DMS 273 (cell line): ENCODE data around the gene DTNBP1.

Experiments
- DNase-seq: peaks from one replicate; lab custom pipeline; 2025; ENCODE audit not compliant: unreplicated experiment; lab: John Stamatoyannopoulos, UW

Gene DTNBP1

DNA sequence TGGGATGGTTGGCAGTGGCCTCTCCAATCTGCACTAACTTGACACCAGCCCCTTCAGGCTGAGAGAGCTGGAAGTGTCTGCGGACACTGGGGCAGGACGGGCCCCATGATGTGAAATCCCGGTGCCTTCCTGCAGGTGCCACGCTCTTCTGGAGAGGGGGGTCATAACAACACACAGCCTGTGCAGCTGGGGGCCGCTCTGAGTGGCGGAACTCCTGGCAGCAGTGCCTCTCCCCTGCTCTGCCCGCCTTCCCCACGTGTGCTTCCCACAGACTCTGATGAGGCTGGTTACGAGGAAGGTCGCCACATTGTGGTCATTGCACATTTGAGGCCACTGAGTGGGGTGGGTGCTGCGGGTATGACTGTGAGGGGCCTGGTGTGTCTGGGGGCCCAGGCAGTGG is 145.2 kb downstream of the DTNBP1 start:
- no peak for DNase-seq

DNA sequence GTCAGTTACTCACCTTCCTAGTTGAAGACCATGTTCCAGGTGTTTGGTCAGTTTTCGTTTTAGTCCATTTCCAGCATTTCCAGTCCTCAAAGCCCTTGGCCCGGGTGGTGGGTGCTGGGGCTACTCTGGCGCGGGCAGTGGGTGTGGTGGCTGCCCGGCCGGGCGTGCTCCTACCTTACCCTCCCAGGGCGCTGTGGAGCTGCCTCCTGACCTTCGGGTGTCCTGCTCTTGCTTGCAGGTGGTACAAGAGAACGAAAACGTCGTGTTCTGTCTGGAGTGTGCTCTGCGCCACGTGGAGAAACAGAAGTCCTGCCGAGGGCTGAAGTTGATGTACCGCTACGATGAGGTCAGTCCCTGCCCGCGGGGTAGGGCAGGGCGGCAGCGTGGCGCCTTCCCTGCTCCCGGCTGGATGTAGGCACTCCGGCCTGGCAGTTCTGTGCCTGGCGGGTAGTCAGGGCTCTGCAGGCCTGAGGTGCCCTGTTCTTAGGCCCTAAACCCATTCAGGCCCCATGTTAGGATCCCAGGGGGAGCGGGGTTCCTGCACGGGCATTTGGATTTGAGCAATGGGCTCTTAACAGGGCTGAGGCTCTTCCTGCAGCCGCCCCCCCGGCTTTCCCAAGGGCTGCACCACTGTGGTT is 145.8 kb downstream of the DTNBP1 start:
- DNase-seq = no peak

DNA sequence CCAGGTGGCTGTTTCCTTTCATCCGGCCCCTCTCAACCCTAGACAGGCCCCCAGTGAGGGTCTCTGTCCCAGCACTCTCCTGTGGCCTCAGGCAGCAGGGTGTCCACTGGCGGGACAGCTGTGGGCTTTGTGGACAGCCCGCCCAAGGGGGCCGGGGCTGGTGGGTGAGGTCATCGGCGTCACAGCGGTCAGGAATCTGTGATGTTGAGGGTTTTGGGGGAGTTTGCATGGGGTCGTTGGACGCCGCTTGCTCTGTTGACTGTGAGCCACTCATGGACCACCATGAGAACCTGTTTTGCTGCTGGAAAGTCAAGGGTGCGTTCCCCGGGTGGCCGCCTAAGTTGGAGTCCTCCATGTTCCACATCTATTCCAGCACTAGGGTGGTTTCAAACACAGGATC is 146.4 kb downstream of the DTNBP1 start:
- DNase-seq = no peak

DNA sequence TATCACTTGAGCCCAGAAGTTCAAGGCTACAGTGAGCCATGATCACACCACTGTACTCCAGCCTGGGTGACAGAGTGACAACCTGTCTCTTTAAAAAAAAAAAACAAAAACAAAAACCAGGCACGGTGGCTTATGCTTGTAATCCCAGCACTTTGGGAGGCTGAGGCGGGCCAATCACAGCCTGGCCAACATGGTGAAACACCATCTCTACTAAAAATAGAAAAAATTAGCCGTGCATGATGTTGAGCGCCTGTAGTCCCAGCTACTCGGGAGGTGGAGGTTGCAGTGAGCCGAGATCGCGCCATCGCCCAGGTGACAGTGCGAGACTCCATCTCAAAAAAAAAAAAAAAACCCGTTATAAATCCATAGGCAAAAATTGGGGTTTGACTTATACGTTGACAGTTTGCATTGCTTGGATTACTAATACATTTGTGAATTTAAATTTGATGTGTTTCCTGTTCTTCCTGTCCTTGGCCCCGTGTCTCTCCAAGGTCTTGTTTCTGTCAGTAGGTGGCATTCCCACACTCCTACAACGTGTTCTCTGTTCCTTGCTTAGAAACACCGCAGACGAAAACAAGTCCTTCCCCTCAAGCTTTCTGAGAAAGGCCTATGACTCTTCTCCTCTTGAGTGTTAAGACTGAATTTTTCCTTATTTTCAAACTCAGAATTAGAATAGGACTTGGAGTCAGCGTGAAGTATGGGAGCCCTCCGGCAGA is 147.0 kb downstream of the DTNBP1 start:
- DNase-seq = no peak

DNA sequence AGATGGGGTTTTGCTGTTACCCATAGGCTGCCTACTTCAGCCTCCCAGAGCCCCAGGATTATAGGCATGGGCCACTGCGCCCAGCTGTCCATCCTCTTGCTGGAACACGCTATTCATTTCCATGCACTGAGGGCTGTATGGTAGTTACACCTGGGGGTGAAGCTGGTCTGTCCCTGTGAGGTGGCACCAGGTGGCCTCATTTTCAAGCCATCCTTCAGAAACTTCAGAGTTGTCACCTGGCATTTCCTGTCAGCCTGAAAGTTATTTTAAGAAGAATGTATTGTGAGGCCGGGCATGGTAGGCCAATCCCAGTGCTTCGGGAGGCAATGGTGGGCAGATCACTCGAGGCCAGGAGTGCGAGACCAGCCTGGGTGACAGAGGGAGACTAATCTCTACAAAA is 147.6 kb downstream of the DTNBP1 start:
- DNase-seq = no peak

DNA sequence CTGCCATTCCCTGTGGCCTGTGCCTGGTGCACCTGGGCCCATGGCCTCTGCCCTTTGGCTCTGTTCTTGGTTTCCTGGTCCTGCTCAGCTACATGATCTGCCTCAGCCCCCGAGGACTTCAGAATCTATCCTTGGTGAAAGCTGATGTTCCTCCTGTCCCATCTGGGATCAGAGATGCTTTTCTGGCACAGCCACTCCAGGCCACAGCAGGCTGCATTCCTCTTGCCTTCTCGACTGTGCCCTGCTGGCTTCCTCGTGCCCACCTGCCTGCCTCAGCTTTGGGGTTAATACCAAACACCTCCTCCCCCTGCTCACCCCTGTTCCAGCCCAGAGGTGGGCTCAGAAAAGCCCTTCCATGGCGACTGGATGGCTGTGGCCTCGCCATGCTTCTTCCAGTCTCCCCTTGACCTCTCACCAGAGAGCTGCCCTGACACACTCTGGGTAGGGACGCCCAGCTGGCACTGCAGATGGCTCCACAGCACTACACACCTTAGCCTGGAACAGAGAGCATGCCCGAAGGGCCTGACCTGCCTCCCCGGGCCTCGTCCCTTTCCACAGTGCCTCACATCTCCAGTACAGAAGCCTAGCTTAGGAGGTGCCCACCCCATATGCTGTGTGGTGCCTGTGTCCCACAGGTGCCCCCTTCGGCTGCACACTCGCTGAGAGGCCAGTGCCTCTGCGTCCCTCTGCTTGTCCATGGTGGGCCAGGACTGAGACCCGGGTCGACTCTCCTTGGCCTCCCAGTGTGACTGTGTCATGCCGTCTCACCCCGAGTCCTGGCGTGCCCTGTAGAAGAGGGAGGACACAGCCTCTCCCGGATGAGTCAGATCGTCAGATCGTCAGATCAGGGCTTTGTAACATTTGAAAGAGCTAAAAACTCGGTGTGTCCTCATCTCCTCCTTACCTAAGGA is 148.8 kb downstream of the DTNBP1 start:
- no peak for DNase-seq

DNA sequence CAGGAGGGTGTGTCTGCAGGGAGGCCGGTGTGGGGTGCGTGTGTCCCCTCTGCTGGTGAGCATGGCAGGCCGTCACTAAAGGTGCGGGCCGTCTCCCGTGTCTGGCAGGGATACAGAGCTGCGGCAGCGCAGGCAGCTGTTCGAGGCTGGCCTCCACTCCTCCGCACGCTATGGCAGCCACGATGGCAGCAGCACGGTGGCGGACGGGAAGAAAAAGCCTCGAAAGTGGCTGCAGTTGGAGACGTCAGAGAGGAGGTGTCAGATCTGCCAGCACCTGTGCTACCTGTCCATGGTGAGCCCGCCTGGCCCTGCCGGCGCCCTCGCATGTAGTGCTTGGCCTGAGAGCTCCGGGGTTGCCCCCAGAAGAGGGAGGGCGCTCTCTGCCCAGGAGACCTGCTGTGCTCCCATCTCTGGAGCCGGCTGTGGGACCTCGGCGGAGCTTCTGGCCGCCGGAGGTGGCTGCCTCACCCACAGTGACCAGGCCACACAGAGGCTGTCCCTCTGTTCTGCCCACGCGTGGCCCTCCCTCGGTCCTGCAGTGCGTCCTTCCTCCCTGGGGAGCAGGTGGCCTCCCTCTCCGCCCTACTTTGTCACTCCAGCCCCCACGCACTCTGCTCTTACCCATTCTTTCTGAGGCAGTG is 149.6 kb downstream of the DTNBP1 start:
- no peak for DNase-seq

DNA sequence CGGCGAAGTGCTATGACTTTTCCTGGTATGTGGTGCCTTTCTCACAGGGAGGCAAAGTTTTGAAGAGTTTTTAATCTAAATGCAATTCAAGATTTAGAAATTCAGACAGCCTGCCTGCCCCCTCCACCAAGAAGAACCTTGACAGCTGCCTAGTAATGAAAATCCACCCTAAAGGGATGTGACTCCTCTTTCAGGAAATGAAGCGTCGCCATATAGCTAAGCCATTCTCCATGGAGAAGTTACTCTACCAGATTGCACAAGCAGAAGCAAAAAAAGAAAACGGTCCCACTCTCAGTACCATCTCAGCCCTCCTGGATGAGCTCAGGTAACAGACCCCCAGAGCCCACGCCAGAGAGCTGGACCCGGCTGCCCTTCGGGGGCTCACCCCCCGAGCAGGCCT is 150.1 kb downstream of the DTNBP1 start:
- DNase-seq = no peak

DNA sequence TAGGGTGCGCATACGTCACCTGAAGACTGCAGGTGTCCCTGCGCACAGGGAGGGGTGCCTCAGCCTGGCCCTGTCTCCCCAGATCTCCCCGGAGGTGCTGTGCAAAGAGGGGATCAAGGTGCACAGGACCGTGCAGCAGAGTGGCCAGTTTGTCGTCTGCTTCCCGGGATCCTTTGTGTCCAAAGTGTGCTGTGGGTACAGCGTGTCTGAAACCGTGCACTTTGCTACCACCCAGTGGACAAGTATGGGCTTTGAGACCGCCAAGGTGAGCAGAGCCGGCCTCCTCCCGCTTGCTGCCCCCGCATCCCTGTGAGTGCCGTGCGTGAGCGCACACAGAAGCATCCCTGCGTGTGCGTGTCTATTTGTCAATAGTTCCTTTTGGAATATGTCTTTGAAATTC is 150.7 kb downstream of the DTNBP1 start:
- peak; percentile 29 for DNase-seq

DNA sequence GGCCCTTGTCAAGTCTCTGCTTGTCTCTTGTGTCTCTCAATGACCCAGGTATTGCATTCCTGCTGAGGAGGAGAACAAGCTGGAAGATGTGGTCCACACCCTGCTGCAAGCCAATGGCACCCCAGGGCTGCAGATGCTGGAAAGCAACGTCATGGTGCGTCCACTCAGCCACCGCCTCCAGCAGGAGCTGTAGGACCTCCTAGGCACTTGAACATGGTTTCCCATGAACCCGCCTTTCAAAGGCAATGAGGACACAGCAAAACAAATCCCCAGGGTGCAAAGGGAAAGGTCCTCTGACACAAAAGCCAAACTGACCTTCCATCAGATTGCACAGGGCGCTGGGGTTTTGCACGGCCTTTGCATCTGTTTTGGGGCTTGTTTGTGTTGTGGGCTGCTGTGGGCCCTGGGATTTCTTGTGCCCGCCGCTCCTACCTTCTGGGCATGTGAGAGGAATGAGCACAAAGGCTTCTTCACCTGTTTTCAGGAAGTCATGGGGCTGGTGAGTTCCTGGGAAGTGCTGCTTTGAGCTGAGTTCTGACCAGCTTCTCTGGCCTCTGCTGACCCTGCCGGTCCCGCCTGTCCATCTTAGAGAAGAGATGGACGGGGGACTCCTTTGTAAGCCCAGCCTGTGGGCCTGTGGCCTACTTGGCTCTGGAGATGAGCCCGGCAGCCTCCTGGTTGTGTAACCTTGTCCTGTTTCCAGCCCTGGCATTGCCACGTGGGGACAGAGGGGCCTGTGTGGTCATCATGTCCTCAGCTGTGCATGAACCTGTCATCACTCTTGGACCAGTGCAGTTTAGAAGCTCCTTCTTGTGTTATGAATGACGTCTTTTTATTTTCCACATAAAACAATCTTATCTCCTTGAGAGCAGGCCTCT is 151.3 kb downstream of the DTNBP1 start:
- DNase-seq = no peak

DNA sequence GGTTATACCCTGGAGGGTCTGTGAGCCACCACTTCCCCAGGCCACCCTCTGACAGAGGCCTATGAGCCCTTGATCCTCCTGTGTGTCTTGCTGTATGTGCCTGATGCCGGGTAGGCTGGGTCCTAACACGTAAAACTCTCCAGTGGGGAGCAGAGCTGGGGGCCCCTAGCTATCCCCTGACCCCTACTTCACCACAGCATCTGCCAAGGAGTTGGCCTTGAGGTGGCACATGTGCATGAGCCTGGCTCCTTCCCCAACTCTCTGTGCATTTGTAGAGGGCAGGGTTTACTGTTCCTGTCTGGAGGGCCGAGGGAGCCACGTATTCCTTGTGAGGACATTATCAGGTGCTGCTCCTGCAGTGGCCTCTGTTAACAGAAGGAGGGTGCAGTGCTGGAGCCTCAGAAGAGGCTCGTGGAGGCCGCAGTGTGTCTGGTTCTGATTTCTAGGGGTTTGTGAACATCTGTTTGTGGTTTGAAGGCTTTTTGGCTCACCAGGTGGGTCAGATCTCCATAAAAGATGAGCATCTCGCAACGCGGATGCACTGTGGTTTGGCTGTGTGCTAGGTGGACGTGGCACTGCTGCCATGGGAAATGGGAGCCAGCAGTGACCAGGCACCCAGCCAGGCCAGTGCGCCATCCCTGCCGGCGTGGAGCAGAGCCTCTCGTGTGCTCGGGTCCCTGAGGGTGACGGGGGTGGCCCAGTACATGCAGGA is 152.1 kb downstream of the DTNBP1 start:
- DNase-seq = no peak

DNA sequence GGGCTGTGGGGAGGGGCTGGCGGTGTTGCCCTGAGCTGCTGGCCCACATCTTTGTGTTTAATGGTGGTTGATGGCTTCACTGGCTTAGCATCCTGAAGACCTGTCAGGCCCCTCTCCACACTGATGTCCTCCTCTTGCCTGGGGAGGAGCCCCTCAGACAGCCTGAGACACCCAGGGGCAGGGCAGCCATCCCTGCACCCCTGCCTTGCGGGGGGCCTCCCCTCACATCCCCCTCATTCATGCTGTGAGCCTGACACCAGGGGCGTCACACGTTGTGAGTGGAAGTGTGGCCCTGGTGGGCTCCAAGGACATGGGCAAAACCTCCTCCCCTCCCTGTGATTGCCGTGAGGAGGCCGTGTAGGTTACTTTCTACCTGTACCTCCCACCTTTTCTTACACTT is 152.7 kb downstream of the DTNBP1 start:
- DNase-seq = no peak

DNA sequence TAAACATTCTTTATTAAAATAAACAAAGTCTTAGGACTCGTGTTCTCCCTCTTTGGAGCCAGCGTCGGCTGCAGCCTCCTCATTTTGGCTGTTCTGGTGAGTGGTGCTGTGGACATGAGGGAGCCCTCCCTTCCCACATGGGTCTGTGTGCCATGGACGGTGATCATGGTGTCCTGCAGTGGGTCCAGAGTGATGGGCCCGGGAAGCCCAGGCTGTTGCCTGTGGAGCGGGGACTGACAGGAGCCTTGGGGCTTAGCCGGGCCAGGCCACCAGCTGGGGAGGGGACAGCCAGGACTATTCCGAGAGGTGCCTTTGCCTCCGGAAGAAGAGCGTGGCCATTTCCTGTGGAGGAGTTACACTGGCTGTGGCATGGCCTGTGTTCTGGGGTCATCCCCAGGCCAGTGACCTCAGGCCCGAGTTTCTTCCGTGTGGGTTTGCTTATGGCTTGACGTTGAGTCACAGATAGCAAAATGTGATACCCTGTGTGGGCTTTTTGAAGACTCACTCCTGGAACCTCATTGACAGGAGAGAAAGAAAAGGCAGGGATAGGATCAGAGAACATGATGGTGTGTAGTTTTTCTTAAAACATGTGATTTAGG is 153.4 kb downstream of the DTNBP1 start:
- DNase-seq = no peak

DNA sequence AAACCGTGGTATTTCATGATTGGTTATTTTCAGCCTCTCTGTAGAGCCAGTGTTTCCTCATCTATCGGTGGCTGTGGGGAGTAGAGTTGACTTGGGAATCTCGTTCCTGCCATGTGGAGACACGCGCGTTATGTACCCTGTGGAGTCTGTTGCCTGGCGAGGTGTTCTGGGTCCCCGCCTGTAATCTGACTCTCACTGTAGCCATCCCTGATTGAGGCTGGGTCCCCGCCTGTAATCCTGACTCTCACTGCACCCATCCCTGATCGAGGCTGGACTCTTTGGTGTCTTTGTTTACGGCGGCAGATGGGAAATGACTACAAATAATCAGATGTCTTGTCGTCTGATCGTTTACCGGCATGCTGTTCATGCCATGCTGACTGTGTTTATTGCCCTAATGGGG is 153.9 kb downstream of the DTNBP1 start:
- DNase-seq = no peak

DNA sequence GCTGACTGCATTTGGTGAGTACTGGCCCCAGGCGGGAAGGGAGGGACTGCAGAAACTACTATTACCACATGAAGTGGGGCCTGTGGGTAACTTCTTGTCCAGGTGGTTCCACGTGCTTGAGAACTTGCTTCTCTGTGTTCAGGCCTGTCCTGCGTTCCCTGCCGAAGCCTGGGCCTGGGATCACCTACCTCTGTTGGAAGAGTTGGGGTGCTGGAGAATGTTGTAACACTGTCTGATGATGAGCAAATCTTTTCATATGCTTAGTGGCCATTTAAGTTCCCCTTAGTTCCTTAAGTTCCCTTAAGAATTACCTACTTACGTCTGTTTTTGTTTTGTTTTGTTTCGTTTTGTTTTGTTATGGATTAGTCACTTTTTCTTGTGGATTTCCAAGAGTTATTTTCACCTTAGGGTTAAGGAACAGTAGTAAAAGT is 154.4 kb downstream of the DTNBP1 start:
- no peak for DNase-seq

DNA sequence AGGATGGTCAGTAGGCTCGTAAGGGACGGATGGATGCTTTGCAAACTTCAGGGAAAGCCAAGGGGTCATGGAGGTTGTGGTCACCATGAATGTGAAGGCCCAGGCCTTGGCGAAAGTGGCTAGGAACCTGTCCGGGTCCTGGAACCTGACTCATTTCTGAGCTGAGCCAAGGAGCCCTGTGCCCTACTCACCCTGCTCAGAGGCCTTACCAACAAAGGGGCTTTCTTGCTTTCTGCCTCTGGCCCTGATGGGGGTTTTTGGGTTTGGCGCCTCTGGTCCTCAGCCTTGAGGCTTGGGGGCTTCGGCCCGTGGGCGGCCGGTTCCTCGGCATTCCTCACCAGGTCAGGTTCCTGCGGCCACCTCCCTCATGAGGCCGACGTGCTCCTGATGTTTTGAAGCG is 155.1 kb downstream of the DTNBP1 start:
- no peak for DNase-seq

DNA sequence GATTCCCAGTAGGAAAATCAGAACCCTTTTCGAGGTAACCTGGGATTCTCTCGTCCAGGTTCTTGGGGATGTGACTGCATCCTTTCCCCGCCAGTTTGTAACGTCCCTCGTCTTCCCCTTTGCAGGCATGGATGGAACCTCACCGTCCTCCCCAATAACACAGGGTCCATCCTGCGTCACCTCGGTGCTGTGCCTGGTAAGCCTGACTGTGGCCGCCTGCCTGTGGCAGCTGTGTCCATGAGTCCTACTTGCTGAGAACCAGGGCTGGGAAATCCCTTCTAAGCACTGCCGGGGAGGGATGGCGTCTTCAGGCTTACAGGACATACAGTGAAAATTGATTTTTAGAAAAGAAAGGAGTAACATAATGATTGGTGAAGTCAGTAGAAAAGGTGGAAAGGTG is 155.6 kb downstream of the DTNBP1 start:
- DNase-seq = no peak

DNA sequence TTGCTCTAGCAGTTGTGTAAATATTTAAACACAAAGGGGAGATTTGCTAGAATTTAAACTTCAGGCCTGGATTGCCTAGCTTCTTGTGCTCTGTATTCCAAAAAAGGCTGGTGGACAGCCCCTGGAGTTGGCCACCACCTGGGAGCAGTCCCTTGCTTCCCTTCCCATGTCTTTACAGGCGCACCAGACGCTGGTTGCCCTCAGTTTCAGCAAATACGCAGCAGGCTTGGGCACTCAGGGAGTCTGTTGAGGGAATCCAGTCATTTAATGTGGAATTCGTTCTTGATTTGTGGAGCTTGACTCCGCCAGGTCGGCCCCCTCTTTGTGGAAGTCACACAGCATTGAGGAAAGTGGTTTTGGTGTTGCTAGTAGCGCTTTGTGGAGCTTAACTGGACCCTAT is 156.8 kb downstream of the DTNBP1 start:
- no peak for DNase-seq

DNA sequence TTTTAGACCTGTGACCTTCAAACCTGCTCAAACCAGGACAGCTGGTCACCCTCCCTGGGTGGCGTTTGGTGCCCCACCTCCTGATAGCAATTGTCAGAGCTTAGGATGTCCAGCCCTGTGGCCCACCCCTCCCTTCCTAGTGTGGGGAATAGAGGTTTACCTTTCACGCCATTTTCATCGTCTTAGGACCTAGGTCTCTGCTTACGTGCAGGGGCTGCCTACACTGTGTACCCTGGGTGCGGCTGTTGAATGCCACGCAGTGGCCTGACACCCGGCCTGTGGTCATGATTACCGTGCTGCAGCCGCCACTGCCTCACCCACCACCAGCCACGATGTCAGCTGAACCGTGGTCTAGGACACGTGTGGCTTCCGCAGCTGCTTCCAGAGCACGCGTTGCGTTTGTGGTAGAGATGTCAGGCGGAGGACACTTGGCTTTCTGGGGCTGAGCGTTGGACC is 157.3 kb downstream of the DTNBP1 start:
- DNase-seq = no peak
